Measurements from ENCODE around the gene DDX27.

Gene DDX27

DNA sequence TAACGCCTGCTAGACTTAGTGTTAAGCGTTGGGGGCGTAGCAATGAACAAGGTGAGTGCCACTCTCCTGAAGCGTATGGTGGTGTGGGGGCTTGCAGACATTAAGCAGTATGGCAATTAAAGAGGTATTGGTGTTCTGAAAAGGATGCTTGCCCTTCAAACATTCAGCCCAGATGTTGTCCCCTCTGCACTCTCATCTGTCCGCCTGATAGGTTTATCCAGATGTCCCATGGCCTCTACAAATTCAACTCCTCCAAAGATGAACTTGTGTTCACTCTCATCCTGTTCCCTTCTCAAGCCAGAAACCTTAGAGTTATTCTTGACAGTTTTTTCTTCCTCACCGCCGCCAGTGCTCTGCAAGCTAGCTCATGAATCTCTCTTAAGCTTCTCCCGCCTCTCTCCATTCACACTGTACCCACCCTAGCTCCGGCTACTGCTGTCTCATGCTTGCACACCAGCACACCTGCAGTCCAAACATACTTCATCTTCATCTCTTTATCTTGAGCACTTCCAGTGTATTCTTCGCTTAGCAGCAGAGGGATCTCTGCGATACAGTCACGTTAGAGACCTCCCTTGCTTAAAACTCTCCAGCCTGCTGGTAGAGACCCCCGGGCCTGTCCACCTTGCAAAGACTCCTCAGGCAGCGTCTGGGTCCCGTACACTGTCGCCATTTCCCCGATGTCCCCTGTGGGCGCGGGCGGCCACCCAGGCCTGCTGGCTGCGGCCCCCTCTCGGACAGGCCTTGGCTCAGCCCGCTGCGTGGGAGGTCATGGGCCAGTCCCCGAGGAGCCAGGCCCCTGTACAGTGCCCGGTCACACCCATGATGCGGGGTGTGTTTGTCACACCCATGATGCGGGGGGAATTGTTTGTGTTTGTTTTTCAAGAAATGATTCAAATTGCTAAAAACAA is 962 bp downstream of the DDX27 start:
- H3K4me3 ChIP-seq (ENCODE audit: low read depth, low read length): peak overlapping the region; percentile 99
- no peak for DNase-seq (ENCODE audit: low read depth)
- TF ChIP-seq, protein P1, sequence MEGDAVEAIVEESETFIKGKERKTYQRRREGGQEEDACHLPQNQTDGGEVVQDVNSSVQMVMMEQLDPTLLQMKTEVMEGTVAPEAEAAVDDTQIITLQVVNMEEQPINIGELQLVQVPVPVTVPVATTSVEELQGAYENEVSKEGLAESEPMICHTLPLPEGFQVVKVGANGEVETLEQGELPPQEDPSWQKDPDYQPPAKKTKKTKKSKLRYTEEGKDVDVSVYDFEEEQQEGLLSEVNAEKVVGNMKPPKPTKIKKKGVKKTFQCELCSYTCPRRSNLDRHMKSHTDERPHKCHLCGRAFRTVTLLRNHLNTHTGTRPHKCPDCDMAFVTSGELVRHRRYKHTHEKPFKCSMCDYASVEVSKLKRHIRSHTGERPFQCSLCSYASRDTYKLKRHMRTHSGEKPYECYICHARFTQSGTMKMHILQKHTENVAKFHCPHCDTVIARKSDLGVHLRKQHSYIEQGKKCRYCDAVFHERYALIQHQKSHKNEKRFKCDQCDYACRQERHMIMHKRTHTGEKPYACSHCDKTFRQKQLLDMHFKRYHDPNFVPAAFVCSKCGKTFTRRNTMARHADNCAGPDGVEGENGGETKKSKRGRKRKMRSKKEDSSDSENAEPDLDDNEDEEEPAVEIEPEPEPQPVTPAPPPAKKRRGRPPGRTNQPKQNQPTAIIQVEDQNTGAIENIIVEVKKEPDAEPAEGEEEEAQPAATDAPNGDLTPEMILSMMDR (conservative IDR thresholded peaks at IDR 0.05; ENCODE audit: low read depth, low read length): no peak

DNA sequence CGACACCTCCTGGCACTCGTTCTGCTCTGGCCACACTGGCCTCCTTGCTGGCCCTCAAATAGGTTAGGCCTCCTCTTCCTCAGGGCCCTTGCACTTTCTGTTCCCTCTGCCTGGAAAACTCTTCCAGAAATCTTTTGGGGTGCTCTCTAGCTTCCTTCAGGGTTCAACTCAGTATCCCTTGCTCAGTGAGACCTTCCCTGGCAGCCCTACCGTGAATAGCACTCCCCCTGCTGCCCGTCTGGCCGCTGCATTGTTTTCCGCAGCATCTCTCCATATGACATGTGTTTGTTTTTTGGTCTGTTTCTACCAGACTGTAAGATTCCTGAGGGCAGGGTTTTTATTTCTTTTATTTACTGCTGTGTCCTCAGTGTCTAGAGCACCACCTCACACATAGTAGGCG is 6.7 kb downstream of the DDX27 start:
- TF ChIP-seq, protein P1 (conservative IDR thresholded peaks at IDR 0.05; ENCODE audit: low read depth, low read length): peak; percentile 5
- no peak overlapping the region for H3K4me3 ChIP-seq (ENCODE audit: low read depth, low read length)
- no peak for DNase-seq (ENCODE audit: low read depth)

- no peak overlapping the region for H3K4me3 ChIP-seq (ENCODE audit: low read depth, low read length)
- TF ChIP-seq, protein P1 (conservative IDR thresholded peaks at IDR 0.05; ENCODE audit: low read depth, low read length): no peak
- no peak for DNase-seq (ENCODE audit: low read depth)
Observed at GRCh38 chr20:49228676-49229075, 9.5 kb downstream of the DDX27 start.

DNA sequence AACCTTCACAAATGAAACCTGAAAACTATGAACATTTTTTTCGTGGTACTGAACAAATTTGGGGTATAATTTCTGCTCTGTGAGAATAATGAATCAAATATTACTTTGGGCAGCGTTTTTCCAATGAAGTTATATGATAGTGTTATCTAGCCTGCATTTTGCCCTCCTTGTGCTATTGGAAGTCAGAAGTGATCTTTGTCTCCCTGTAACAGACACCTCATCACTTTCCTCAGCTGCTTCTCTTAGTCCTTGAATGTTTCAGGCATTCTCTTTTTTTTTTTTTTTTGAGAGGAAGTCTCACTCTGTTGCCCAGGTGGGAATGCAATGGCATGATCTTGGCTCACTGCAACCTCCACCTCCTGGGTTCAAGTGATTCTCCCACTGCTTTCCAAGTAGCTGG is 10.2 kb downstream of the DDX27 start:
- H3K4me3 ChIP-seq (ENCODE audit: low read depth, low read length): no peak overlapping the region
- no peak for DNase-seq (ENCODE audit: low read depth)
- TF ChIP-seq, protein P1 (conservative IDR thresholded peaks at IDR 0.05; ENCODE audit: low read depth, low read length): no peak

DNA sequence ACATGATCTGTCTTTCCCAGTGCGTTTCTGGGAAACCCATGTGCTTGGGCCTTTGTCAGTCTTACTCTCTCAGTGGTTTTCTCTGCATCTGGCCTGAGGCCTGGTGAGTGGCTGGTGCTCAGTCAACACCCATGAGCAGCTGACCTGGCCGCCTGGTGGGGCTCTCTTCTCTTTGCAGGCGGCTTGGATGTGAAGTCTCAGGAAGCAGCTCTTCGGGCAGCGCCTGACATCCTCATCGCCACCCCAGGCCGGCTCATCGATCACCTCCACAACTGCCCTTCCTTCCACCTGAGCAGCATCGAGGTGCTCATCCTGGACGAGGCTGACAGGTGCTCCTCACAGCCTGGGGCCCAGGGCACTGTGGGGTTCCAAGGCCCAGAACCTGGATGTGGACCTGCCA is 10.8 kb downstream of the DDX27 start:
- no peak for DNase-seq (ENCODE audit: low read depth)
- H3K4me3 ChIP-seq (ENCODE audit: low read depth, low read length): no peak overlapping the region
- TF ChIP-seq, protein P1 (conservative IDR thresholded peaks at IDR 0.05; ENCODE audit: low read depth, low read length): no peak

- no peak overlapping the region for H3K4me3 ChIP-seq (ENCODE audit: low read depth, low read length)
- TF ChIP-seq, protein P1 (conservative IDR thresholded peaks at IDR 0.05; ENCODE audit: low read depth, low read length): no peak
- DNase-seq (ENCODE audit: low read depth): peak; percentile 43
Observed at GRCh38 chr20:49230561-49231133, 11.4 kb downstream of the DDX27 start.
